Hematopoietic multipotent progenitor cell treated with erythropoietin and hydrocortisone succinate and interleukin-3 and kit ligand, for 6 days (in vitro differentiated cells): ENCODE measurements around the gene ZNF79.
"Not testable (repeated sequence)": the region's sequence is repeated elsewhere in the genome, so short reads cannot be mapped to it uniquely, and the experiment has no call there.

Experiments
- DNase-seq: peaks from one replicate; pipeline ENCODE4 v3.0.0-alpha.2; 2015

ZNF79 gene

GRCh38 chr9:127458921-127459320, 34.7 kb downstream of the ZNF79 start:
- no peak for DNase-seq

- DNase-seq, result no peak
Observed at GRCh38 chr9:127463382-127463781, 39.2 kb downstream of the ZNF79 start.

- no peak for DNase-seq
Observed at GRCh38 chr9:127463911-127464310, 39.7 kb downstream of the ZNF79 start.

- DNase-seq, result not testable (repeated sequence)
Observed at GRCh38 chr9:127466407-127466917, 42.3 kb downstream of the ZNF79 start.

- no peak for DNase-seq
Observed at GRCh38 chr9:127467621-127468020, 43.4 kb downstream of the ZNF79 start.

GRCh38 chr9:127470662-127471061, 46.5 kb downstream of the ZNF79 start:
- DNase-seq, result peak; percentile 24

GRCh38 chr9:127473501-127473900, 49.3 kb downstream of the ZNF79 start:
- DNase-seq, result no peak

- DNase-seq, result no peak
Observed at GRCh38 chr9:127473932-127474331, 49.8 kb downstream of the ZNF79 start.

- no peak for DNase-seq
Observed at GRCh38 chr9:127474592-127474991, 50.4 kb downstream of the ZNF79 start.

GRCh38 chr9:127479507-127480081, 55.4 kb downstream of the ZNF79 start:
- no peak for DNase-seq

GRCh38 chr9:127482662-127483061, 58.5 kb downstream of the ZNF79 start:
- DNase-seq, result no peak

- no peak for DNase-seq
Observed at GRCh38 chr9:127485995-127486394, 61.8 kb downstream of the ZNF79 start.

GRCh38 chr9:127488946-127489345, 64.8 kb downstream of the ZNF79 start:
- DNase-seq, result no peak

GRCh38 chr9:127489471-127490115, 65.4 kb downstream of the ZNF79 start:
- DNase-seq, result no peak

GRCh38 chr9:127490535-127491230, 66.5 kb downstream of the ZNF79 start:
- no peak for DNase-seq

- no peak for DNase-seq
Observed at GRCh38 chr9:127491516-127491915, 67.3 kb downstream of the ZNF79 start.

GRCh38 chr9:127492616-127493015, 68.4 kb downstream of the ZNF79 start:
- DNase-seq, result no peak

GRCh38 chr9:127493592-127494303, 69.6 kb downstream of the ZNF79 start:
- DNase-seq, result no peak

GRCh38 chr9:127494304-127494702, 70.1 kb downstream of the ZNF79 start:
- no peak for DNase-seq
